ENCODE measurements around the gene TPO. TPM values are rescaled to one million over a fixed set of nuclear protein-coding genes. Genes with fewer than 3 reads are reported as not detected.

The TPO gene
- total RNA-seq, 3 donors from 2014 or later = 5.1 to 21.0 (median 15.1) TPM

- Histone ChIP-seq H3K27me3 (no peaks in the 10 kb centered on the region), H3K36me3 (no peaks in the 10 kb centered on the region), H3K4me3 (no peak overlapping the region), H3K27ac (no peak overlapping the region), H3K9me3 (no peaks in the 10 kb centered on the region), H3K4me1 (no peaks in the 10 kb centered on the region)
- TF ChIP-seq POLR2A (IDR thresholded peaks at IDR 0.05) (no peak), POLR2AphosphoS5 (IDR thresholded peaks at IDR 0.05) (no peak), CTCF (IDR thresholded peaks at IDR 0.05) (no peak)
- intact Hi-C loops (cut with DNase I; ENCODE audit: low total_unique reads) = no loop called here
- DNase-seq (ENCODE audit: low spot score in 2 of 2) = no peak
These were observed 27.3 kb downstream of the TPO start for GRCh38 chr2:1440581-1440980.

- peaks cover 0 to 10% of the 10 kb centered on the region in 2 donors for H3K27me3 ChIP-seq
- TF ChIP-seq POLR2AphosphoS5 (IDR thresholded peaks at IDR 0.05) = no peak
- no peak for TF ChIP-seq CTCF (IDR thresholded peaks at IDR 0.05)
- TF ChIP-seq POLR2A (IDR thresholded peaks at IDR 0.05) = no peak
These were observed 33.0 kb downstream of the TPO start for GRCh38 chr2:1446301-1446700.

GRCh38 chr2:1448009-1448408 is 34.7 kb downstream of the TPO start:
- TF ChIP-seq POLR2A (IDR thresholded peaks at IDR 0.05) (no peak), POLR2AphosphoS5 (IDR thresholded peaks at IDR 0.05) (no peak), CTCF (IDR thresholded peaks at IDR 0.05) (no peak)
- Histone ChIP-seq H3K9me3 (no peaks in the 10 kb centered on the region), H3K36me3 (no peaks in the 10 kb centered on the region), H3K27ac (no peak overlapping the region), H3K27me3 (peaks cover 0 to 10% of the 10 kb centered on the region in 2 donors), H3K4me3 (no peak overlapping the region), H3K4me1 (no peaks in the 10 kb centered on the region)
- no peak for DNase-seq (ENCODE audit: low spot score in 2 of 2)
- intact Hi-C loops (cut with DNase I; ENCODE audit: low total_unique reads) = loop anchor here (5.0 kb wide), 1 partner anchor 249 kb away; no protein-coding TSS in a partner anchor

More at GRCh38 chr2:1446301-1446700, 33.0 kb downstream of the TPO start:
- no peak for DNase-seq (ENCODE audit: low spot score in 2 of 2)
- Histone ChIP-seq H3K9me3 (no peaks in the 10 kb centered on the region), H3K27ac (no peak overlapping the region), H3K4me1 (no peaks in the 10 kb centered on the region), H3K4me3 (no peak overlapping the region), H3K36me3 (no peaks in the 10 kb centered on the region)
- intact Hi-C loops (cut with DNase I; ENCODE audit: low total_unique reads) = loop anchor here (5.0 kb wide), 1 partner anchor 251 kb away; no protein-coding TSS in a partner anchor

GRCh38 chr2:1450915-1451314 is 37.7 kb downstream of the TPO start:
- TF ChIP-seq POLR2AphosphoS5 (IDR thresholded peaks at IDR 0.05) = no peak
- no peak for TF ChIP-seq CTCF (IDR thresholded peaks at IDR 0.05)
- TF ChIP-seq POLR2A (IDR thresholded peaks at IDR 0.05) = no peak
- Histone ChIP-seq H3K27ac (no peak overlapping the region), H3K27me3 (peaks cover 0 to 14% of the 10 kb centered on the region in 2 donors), H3K4me1 (no peaks in the 10 kb centered on the region), H3K36me3 (no peaks in the 10 kb centered on the region), H3K9me3 (no peaks in the 10 kb centered on the region), H3K4me3 (no peak overlapping the region)
- intact Hi-C loops (cut with DNase I; ENCODE audit: low total_unique reads) = no loop called here
- no peak for DNase-seq (ENCODE audit: low spot score in 2 of 2)

- H3K36me3 ChIP-seq = no peaks in the 10 kb centered on the region
- no peak overlapping the region for H3K4me3 ChIP-seq
- TF ChIP-seq CTCF (IDR thresholded peaks at IDR 0.05) = no peak
- TF ChIP-seq POLR2AphosphoS5 (IDR thresholded peaks at IDR 0.05) = no peak
- no peaks in the 10 kb centered on the region for H3K4me1 ChIP-seq
- H3K27ac ChIP-seq = no peak overlapping the region
- no peak for DNase-seq (ENCODE audit: low spot score in 2 of 2)
- intact Hi-C loops (cut with DNase I; ENCODE audit: low total_unique reads) = no loop called here
- H3K27me3 ChIP-seq = peaks cover 0 to 14% of the 10 kb centered on the region in 2 donors
- H3K9me3 ChIP-seq = no peaks in the 10 kb centered on the region
These were observed 38.2 kb downstream of the TPO start for GRCh38 chr2:1451422-1451821.
